Natural killer cell (primary cell): ENCODE data around the gene MAU2. TPM values are rescaled to one million over a fixed set of nuclear protein-coding genes. Genes with fewer than 3 reads are reported as not detected.

ENCODE experiments used
- ATAC-seq, 3 donors: fragments of 150-1000 bp in 2 of 3; fragments of 200-7000 bp in 1 of 3; cut with Tn5 transposase; 1 replicate in 1 of 3; 2 replicates in 2 of 3; pipeline ENCODE4 v1.10.0; 2021; ENCODE audit warnings: mild to moderate bottlenecking in 2 of 3, moderate library complexity in 2 of 3
- DNase-seq, 2 donors: peaks; one replicate each; pipeline versions ENCODE4 v3.0.0 to v3.0.0-alpha.2; 2013 to 2021; ENCODE audit warnings: mixed read lengths in 1 of 2
- H3K27ac ChIP-seq: one replicate; pipeline ENCODE4 v1.5.1; 2013; ENCODE audit warnings: mild to moderate bottlenecking, low read length
- H3K27me3 ChIP-seq: one replicate; pipeline ENCODE4 v1.6.1; 2013; ENCODE audit warnings: low read length; ENCODE audit not compliant: control insufficient read depth, insufficient read depth
- H3K36me3 ChIP-seq: one replicate; pipeline ENCODE4 v1.6.1; 2013; ENCODE audit warnings: low read length; ENCODE audit not compliant: control insufficient read depth, insufficient read depth
- H3K4me1 ChIP-seq: one replicate; pipeline ENCODE4 v1.6.1; 2013; ENCODE audit warnings: low read length; ENCODE audit not compliant: control insufficient read depth, insufficient read depth
- H3K4me3 ChIP-seq: one replicate; pipeline ENCODE4 v1.5.1; 2013; ENCODE audit warnings: low read length
- H3K9me3 ChIP-seq: one replicate; pipeline ENCODE4 v1.6.1; 2013; ENCODE audit warnings: low read length; ENCODE audit not compliant: control insufficient read depth, insufficient read depth
- H3K27ac Mint-ChIP-seq, 2 donors: one replicate each; pipeline ENCODE4 v1.8.0; 2022; ENCODE audit warnings: mild to moderate bottlenecking in 2 of 2, mixed read lengths in 2 of 2, moderate library complexity in 1 of 2
- H3K27me3 Mint-ChIP-seq, 2 donors: one replicate each; pipeline ENCODE4 v1.8.0; 2022; ENCODE audit warnings: low read depth in 2 of 2, mixed read lengths in 2 of 2
- H3K36me3 Mint-ChIP-seq: one replicate; pipeline ENCODE4 v1.8.0; 2022; ENCODE audit warnings: mixed read lengths
- H3K4me1 Mint-ChIP-seq, 2 donors: one replicate each; pipeline ENCODE4 v1.8.0; 2022; ENCODE audit warnings: mixed read lengths in 2 of 2
- H3K4me3 Mint-ChIP-seq: one replicate; pipeline ENCODE4 v1.8.0; 2022; ENCODE audit warnings: mild to moderate bottlenecking, moderate library complexity, mixed read lengths
- H3K9me3 Mint-ChIP-seq, 2 donors: one replicate each; pipeline ENCODE4 v1.8.0; 2022; ENCODE audit warnings: mixed read lengths in 2 of 2
- WGBS: methylation state at CpG from one replicate; pipeline ENCODE4 v1.1.7; 2013; ENCODE audit warnings: missing lambda C conversion rate; ENCODE audit not compliant: insufficient coverage; 5-methylcytosine and 5-hydroxymethylcytosine counted together
- intact Hi-C: fragments of 100-400 bp; cut with micrococcal nuclease; formaldehyde crosslinking; loops from one replicate; pipeline ENCODE4 v1.14.2; 2022
- total RNA-seq, 4 donors: library from RNA; stranded (reverse); fragments of 120-200 nt in 1 of 4; gene quantifications; one replicate each; pipeline versions ENCODE4 v1.2.3 to v1.2.4, GENCODE V29; 2013 to 2022
- TF ChIP-seq, protein P1 (sequence below): fragments of 200-600 bp; IDR thresholded peaks from one replicate; pipeline ENCODE4 v1.8.0; 2022; ENCODE audit warnings: antibody characterized with exemption

The MAU2 gene
- total RNA-seq, 3 donors from 2014 or later (not counting 1 experiment from before 2014, with no cell fraction given), result 144 to 164 (median 151) TPM

DNA sequence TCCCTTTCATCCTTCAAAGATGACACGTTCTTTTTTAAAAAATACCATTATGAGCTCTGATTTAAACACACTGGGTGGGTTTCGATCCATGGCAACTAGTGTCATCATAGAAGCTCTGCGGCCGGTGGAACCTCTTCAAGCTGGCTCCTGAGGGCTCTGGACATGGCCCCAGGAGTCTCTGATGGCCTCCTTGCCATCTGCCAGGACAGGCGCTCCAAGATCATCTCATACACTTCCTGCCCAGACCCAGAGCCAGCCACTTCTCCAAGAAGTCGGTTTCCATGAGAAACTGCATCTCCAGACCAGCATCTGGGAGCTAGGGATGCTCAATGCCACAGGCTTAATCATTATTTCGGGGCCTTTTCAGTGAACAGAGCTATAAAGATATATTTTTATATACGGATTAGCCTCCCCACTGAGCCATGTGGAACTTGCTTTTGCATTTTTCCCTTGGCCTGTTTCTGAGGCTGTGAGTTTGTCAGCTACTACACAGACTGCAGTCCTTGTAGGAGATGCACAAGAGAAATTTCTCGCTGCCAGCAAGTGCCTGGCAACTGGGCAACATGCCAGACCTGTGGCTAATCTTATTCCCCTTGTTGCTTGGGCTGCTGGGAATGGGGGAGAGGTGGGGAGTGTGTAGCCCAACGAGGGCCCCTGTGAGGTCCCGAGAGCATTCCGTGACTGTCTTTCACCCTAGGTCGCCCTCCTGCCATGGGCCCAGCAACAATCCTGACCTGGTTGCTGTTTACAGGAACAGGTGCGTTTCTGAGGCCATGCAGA lies 16.3 kb upstream of the MAU2 start:
- H3K36me3 Mint-ChIP-seq, result no peaks in the 10 kb centered on the region
- TF ChIP-seq, protein P1, sequence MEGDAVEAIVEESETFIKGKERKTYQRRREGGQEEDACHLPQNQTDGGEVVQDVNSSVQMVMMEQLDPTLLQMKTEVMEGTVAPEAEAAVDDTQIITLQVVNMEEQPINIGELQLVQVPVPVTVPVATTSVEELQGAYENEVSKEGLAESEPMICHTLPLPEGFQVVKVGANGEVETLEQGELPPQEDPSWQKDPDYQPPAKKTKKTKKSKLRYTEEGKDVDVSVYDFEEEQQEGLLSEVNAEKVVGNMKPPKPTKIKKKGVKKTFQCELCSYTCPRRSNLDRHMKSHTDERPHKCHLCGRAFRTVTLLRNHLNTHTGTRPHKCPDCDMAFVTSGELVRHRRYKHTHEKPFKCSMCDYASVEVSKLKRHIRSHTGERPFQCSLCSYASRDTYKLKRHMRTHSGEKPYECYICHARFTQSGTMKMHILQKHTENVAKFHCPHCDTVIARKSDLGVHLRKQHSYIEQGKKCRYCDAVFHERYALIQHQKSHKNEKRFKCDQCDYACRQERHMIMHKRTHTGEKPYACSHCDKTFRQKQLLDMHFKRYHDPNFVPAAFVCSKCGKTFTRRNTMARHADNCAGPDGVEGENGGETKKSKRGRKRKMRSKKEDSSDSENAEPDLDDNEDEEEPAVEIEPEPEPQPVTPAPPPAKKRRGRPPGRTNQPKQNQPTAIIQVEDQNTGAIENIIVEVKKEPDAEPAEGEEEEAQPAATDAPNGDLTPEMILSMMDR, result no peak
- intact Hi-C loops, result no loop called here

DNA sequence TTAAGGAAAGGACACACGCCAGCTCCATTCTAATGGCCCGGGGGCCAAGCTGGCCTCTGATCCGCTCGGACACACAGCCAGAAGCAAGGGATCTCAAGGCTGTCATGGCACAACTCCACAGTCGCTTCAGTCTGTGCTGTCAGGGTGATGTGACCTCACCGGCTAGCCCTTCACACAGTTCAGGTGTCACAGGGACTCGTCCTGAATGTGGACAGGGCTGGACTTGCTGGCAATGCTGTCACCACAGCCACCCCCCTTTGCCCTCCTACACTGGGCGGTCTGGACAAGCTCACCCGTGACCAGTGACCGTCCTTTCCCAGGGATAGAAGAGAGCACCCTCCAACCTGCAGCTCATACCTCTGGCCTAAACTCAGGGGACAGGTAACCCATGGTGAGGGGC lies 15.6 kb upstream of the MAU2 start:
- H3K27me3 Mint-ChIP-seq, result no peaks in the 10 kb centered on the region
- H3K36me3 Mint-ChIP-seq, result no peaks in the 10 kb centered on the region
- intact Hi-C loops, result no loop called here
- DNase-seq (no peak), ATAC-seq (no peak)
- Histone ChIP-seq H3K4me1 (no peaks in the 10 kb centered on the region), H3K27me3 (no peaks in the 10 kb centered on the region), H3K36me3 (peaks cover 77% of the 10 kb centered on the region), H3K9me3 (no peaks in the 10 kb centered on the region), H3K4me3 (no peak overlapping the region), H3K27ac (no peak overlapping the region)
- WGBS, result 97% methylated on average over 10 of the region's 10 CpGs
- H3K9me3 Mint-ChIP-seq, result no peaks in the 10 kb centered on the region
- no peaks in the 10 kb centered on the region for H3K4me1 Mint-ChIP-seq
- no peak overlapping the region for H3K4me3 Mint-ChIP-seq
- H3K27ac Mint-ChIP-seq, result no peak overlapping the region
- TF ChIP-seq, protein P1, result no peak

More for the DNA sequence above, 16.3 kb upstream of the MAU2 start:
- 93% methylated on average over 14 of the region's 14 CpGs for WGBS
- Mint-ChIP-seq H3K27me3 (no peaks in the 10 kb centered on the region), H3K9me3 (no peaks in the 10 kb centered on the region), H3K4me1 (no peaks in the 10 kb centered on the region), H3K27ac (no peak overlapping the region), H3K4me3 (no peak overlapping the region)
- H3K9me3 ChIP-seq, result no peaks in the 10 kb centered on the region
- no peaks in the 10 kb centered on the region for H3K27me3 ChIP-seq
- no peaks in the 10 kb centered on the region for H3K4me1 ChIP-seq
- no peak for ATAC-seq
- H3K27ac ChIP-seq, result no peak overlapping the region
- H3K36me3 ChIP-seq, result peaks cover 73% of the 10 kb centered on the region
- no peak for DNase-seq
- H3K4me3 ChIP-seq, result no peak overlapping the region

DNA sequence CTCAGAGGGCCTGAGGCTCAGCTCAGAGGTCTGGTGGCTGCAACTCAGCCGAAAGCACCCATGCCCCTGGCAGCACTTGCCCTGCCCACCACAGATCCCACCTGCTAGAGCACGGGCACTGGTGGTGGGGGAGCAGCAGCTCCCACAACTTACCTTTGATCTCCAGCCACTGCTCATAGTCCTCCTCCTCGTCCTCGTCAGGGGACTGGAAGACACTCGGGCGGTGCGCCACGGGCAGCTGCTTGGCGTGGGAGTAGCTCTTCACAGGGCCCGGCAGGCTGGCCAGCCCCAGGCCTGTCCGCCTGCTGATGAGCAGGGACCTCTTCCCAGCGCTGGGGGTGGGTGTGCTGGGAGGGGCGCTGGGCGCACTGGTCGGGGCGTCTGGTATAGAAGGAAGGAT lies 14.9 kb upstream of the MAU2 start:
- intact Hi-C loops, result no loop called here
- H3K36me3 ChIP-seq, result peaks cover 77% of the 10 kb centered on the region
- no peaks in the 10 kb centered on the region for H3K9me3 ChIP-seq
- no peaks in the 10 kb centered on the region for H3K27me3 ChIP-seq
- Mint-ChIP-seq H3K27ac (no peak overlapping the region), H3K36me3 (no peaks in the 10 kb centered on the region), H3K9me3 (no peaks in the 10 kb centered on the region), H3K4me3 (no peak overlapping the region), H3K4me1 (no peaks in the 10 kb centered on the region), H3K27me3 (no peaks in the 10 kb centered on the region)
- WGBS, result 97% methylated on average over 16 of the region's 16 CpGs
- no peaks in the 10 kb centered on the region for H3K4me1 ChIP-seq
- TF ChIP-seq, protein P1, result no peak
- DNase-seq (no peak), ATAC-seq (no peak)
- H3K4me3 ChIP-seq, result no peak overlapping the region
- no peak overlapping the region for H3K27ac ChIP-seq

DNA sequence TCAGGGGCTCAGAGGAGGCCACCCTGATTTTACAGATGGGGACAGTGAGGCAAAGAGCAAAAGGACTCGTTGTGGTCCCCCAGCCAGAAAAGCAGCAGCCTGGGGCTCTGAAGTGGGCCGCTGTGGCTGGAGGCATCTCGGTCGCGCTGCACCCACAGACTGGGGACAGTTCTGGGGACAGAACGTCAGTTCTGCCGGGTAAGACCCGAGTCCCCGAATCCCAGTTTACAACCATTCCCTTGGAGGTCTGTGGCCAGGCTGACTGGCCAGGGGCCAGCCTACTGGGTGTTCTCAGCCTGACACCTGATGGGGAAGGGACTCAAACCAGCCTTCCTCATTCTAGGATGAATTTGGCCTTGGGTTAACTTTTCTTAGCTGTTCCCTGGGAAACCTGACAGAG lies 14.4 kb upstream of the MAU2 start:
- H3K36me3 ChIP-seq, result peaks cover 77% of the 10 kb centered on the region
- no peak overlapping the region for H3K27ac ChIP-seq
- no peak overlapping the region for H3K4me3 ChIP-seq
- H3K27ac Mint-ChIP-seq, result no peak overlapping the region
- H3K36me3 Mint-ChIP-seq, result no peaks in the 10 kb centered on the region
- TF ChIP-seq, protein P1, result no peak
- no peak overlapping the region for H3K4me3 Mint-ChIP-seq
- intact Hi-C loops, result no loop called here
- H3K4me1 Mint-ChIP-seq, result no peaks in the 10 kb centered on the region
- WGBS, result 95% methylated on average over 9 of the region's 9 CpGs
- DNase-seq, result no peak
- no peaks in the 10 kb centered on the region for H3K9me3 ChIP-seq
- ATAC-seq, result no peak
- no peaks in the 10 kb centered on the region for H3K27me3 ChIP-seq
- no peaks in the 10 kb centered on the region for H3K27me3 Mint-ChIP-seq
- H3K9me3 Mint-ChIP-seq, result no peaks in the 10 kb centered on the region
- no peaks in the 10 kb centered on the region for H3K4me1 ChIP-seq
